GM08714 (cell line): ENCODE measurements around the gene GLTP.
A peak's percentile ranks its signal among the peaks of the same experiment; 100 is the strongest.

Experiments used
- H3K4me3 ChIP-seq: fragments of 200-500 bp; sonication (Bioruptor generic); 2 replicates; pipeline ENCODE4 v1.5.1; 2014; ENCODE audit warnings: mild to moderate bottlenecking, low read length, inconsistent platforms
- ZNF274 ChIP-seq: IDR thresholded peaks from 2 replicates; pipeline ENCODE4 v1.6.1; 2012; ENCODE audit warnings: mild to moderate bottlenecking, low read depth, low read length

The GLTP gene

DNA sequence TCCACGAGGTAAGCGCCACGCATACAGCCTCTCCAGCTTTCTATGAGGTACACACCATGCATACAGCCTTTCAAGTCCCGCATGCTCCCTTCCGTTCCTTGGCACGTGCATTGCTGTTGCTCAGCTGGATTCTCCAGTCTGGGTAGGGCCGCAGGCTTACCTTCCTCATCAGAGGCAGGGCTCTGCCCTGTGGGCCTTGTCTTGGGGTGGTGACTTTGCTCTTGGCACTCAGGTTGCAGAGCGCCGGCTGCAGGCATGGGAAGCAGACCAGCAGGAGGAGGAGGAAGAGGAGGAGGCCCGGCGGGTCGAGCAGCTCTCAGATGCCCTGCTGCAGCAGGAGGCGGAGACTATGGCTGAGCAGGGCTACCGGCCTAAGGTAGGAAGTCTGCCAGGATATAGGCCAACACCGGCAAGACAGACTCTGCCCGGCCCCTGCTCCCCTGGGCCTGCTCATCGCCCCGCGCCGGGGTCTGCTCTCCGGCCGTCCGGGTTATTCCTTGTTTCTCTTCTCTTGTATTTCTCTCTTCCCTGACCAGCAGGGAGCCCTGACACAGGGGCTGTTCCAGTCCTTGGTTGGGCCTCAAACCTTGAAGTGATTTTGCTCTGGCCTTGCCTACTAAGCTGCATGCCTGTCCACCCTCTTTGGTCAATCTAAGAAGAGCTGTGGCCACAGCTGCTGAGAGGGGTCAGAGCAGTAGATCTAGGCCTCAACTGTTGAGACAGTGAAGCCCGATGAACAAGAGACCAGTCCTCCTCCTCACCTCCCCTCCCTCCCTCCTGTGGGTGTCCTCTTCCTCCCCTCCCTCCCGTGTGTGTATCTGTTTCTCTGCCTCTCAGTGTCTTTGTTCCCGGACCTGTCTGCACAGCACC, 35.1 kb upstream of the GLTP start:
- no peak overlapping the region for H3K4me3 ChIP-seq
- no peak for TF ChIP-seq ZNF274

DNA sequence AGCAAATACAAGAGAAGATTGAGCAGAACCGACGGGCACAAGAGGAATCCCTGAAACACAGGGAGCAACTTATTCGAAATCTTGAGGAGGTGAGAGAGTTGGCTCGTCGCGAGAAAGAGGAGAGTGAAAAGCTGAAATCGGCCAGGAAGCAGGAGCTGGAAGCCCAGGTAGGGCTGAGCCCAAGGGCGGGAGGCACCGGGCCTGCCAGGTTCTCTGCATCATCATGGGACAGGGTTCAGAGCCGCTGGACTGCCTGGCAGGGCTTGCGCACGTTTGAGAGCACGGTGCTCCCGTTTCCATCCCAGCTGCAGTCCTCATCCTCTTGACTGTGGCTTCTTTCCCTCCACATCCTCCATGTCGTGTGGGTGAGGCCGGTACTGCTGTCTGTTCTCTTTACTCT, 34.1 kb upstream of the GLTP start:
- TF ChIP-seq ZNF274: no peak
- H3K4me3 ChIP-seq: no peak overlapping the region

DNA sequence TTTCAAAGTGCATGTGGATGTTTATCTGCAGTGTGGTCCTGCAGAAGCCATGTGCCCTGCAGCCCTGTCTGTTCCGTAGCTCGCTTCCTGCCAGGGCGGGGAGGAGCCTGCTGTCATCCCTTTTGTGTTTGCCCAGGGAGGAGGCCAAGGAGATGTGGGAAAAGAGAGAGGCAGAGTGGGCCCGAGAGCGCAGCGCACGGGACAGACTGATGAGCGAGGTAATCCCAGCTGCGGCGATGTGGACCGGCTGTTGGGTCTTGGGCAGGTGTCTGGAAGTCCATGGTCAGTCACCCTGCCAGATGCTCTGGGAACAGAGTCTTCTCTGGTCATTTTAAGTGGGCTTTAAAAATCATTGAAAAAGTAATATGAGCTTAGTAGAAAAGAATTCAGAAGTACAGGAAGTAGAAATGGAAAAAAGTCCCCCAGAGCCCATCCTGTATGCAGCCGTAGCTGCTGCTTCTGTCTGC, 32.5 kb upstream of the GLTP start:
- no peak for TF ChIP-seq ZNF274
- H3K4me3 ChIP-seq: no peak overlapping the region

DNA sequence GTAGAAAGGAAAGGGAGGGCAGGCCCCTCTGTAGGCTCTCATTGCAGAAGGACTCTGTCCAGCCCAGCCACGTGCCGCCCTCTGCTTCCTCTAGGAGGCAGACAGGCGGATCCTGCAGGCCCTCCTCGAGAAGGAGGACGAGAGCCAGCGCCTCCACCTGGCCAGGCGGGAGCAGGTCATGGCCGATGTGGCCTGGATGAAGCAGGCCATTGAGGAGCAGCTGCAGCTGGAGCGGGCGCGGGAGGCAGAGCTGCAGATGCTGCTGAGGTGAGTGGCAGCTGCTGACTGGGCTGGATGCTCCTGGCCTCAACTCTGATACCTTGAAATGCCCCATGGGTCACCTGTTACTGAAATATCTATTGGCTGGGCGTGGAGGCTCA, 30.6 kb upstream of the GLTP start:
- no peak for TF ChIP-seq ZNF274
- H3K4me3 ChIP-seq: no peak overlapping the region

DNA sequence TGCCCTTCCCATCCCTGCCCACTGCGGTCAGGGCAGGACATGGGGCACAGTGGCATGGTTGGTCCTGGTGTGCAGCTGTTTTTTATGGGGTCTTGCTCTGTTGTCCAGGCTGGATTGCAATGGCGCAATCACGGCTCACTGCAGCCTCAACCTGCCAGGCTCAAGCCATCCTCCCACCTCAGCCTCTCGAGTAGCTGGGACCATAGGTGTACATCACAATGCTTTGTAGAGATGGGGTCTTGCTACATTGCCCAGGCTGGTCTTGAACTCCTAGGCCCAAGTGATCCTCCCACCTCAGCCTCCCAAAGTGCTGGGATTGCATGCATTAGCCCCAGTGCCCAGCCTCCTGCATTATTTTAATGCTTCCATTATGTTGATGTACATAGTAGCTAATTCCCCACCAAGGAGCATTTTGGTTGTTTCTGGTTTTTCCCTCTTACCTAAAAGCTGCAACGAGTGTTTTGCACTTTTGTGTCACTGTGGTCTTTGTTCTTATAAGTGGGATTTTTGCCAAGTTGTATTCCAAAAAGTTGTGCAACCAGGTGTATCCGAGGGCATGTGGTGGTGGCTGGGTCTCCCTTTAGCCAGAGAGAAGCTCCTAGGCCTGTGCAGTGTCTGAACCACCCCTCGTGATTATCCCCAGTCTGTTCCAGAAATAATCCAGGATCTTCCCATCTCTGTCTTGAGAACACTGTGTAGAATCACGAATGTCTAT, 30.1 kb upstream of the GLTP start:
- TF ChIP-seq ZNF274: no peak
- H3K4me3 ChIP-seq: no peak overlapping the region

DNA sequence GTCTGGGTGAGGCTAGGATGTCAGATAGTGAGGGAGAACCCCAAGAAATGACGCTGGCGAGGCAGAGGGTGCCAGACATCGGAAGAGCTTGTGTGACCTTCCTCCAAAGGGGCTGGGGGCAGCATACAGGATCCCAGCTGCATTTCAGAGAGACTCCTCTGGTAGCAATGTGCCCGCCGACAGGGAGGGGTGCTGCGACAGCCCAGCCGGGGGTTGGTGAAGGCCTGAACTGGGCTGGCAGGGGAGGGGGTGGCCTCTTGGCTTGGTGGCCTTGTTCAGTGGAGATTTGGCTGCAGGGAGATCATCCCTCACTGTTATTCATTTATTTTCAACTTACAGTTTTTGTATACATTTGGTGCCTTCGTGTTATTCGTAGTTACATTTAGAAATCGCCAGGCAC, 25.0 kb upstream of the GLTP start:
- no peak overlapping the region for H3K4me3 ChIP-seq
- TF ChIP-seq ZNF274: no peak

DNA sequence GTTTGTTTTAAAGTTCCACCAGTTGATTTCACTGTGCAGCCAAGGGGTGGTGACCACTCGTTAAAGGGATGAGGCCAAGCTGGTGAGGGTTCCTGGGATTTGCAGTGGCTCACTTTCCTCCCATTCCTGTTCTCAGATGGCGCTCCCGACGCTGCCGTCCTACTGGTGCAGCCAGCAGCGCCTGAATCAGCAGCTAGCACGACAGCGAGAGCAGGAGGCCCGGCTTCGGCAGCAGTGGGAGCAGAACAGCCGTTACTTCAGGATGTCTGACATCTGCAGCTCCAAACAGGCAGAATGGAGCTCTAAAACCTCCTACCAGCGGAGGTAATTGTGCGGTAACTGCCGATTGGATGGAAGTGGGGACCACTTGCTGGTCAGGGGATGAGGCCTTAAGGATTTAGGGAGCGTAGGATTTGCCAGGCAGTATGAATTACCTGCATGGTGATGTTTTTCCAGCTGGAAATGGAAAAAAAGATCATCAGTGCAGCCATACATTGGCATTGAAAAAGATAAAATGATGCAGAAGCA, 22.6 kb upstream of the GLTP start:
- TF ChIP-seq ZNF274: no peak
- H3K4me3 ChIP-seq: no peak overlapping the region

DNA sequence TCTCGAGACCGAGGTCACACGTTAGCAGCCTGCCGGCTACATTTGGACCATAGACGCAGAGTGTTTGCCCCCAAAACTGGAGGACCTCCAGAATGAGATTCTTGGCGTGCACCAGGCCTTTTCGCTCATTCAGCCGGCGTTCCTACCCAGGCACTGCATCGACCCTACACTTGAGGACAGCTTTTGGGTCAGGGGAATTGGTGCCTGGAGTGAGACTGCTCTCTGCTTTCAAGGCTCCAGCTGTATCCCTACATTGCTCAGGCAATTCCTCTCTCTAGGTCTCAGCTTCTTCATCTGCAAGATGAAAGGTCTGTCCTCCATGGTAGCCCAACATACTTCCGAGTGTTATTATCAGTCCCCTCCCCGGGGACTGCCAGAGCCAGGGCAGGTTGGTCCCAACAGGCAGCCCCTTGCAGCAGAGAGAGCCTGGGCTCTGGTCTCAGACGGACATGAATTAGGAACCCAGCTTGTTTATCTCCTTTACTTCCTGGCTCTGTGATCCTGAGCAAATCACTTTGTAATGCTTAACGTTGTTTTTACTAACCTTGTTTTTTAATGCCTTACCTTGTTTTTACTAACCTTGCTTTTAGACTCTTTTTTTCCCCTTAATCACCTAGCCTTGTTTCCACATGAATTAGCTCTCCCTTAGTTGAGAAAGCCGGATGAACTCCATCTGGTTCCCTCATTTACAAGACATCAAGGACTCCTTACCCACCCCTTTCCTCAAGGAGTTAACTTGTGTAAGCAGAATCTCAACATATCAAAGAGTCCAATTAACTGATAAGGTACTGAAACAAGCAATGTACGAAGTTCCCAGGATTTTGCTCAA, 20.6 kb upstream of the GLTP start:
- no peak for TF ChIP-seq ZNF274
- peak overlapping the region; percentile 80 for H3K4me3 ChIP-seq

DNA sequence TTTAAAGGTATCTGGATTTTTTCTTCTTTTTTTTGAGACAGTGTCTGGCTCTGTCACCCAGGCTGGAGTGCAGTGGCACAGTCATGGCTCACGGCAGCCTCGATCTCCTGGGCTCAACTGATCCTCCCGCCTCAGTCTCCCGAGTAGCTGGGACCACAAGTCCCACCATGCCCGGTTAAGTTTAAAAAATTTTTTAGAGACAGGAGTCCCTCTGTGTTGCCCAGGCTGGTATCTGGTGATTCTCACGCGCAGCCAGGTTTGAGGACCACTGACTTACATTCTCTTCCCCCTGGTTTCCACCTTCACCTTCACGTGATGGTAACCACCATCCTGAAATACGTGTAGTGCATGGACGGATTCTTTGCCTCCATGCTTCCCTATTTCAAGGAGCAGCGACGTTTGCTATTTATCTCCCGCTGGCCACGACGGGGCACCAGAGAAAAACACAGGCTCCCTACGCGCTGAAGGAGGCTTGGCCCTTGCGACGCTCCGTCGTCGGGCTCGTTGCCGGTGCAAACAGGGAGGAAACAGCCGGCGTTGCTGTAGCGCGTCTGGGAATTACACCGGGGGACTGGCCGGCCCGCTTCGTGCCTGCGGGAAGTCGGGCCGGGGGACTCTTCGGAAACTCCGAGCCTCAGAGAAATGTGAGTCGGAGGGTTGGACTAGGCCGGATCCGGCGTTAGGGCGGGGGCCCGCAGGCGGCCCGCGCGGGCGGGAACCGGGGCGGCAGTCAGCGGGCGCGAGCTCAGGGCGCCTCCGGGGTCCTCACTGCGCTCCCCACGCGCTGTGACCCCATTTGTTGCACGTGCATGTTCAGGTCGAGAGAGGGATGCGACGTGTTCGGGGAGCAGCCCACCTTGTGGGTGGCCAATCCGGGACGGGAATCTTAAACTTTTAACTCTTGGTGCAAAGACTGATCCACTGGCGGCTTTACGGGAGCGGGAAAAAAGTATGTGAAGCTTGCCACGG, 19.7 kb upstream of the GLTP start, which contains the start of gene TCHP:
Gene TCHP, plus strand, starts transcription at position 492 of the 969 bp plus-strand sequence. CDS start 2,753 bp downstream, outside the sequence.
- peak within 1 kb of the TSS; percentile 80 for H3K4me3 ChIP-seq
- TF ChIP-seq ZNF274: no peak

DNA sequence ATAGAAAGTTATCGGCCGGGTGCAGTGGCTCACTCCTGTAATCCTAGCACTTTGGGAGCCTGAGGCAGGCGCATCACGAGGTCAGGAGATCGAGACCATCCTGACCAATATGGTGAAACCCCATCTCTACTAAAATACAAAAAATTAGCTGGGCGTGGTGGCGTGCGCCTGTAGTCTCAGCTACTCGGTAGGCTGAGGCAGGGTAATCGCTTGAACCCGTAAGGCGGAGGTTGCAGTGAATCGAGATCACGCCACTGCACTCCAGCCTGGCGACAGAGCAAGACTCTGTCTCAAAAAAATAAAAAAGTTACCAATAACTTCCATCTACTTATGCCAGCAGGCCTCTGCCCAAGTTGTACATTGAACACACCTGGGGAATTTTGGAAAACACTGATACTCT, 19.0 kb upstream of the GLTP start:
- peak overlapping the region; percentile 80; the same call in 1 of the 2 replicates for H3K4me3 ChIP-seq

DNA sequence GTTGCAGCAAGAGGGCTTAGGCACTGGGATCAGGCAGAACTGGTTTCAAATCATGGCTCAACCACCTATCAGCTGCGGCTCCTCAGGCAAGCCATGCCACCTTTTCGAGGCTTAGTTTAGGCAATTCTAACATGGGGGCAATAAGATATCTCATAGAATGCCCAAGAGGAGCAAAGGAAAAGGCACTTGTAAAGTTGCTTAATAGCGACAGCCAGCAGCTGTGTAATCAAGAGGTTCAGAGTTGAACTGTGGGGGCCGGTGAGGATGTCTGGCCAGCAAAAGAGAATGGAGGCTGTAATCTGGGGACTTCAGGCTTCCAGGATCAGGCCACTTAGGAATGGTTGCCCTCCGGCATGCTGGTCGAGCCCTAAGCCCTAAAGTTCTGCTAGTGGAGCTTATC, 16.7 kb upstream of the GLTP start:
- no peak overlapping the region for H3K4me3 ChIP-seq
- TF ChIP-seq ZNF274: no peak

DNA sequence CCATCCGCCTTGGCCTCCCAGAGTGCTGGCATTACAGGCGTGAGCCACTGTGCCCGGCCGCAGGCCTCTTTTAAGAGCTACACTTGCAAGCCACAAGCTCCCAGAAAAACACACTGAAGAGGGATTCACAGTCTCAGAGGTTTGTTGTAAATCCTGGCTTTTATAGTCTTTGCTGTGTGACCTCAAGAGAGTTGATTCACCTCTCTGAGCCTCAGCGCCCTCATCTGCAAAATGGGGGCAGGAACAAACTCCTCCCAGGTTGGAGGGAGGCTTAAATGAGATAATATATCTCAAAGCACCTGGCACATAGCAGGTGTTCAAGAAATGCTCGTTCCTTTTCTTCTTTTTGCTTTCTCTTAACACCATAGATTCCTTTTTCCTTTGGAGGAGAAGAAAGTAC, 15.8 kb upstream of the GLTP start:
- TF ChIP-seq ZNF274: no peak
- H3K4me3 ChIP-seq: no peak overlapping the region

DNA sequence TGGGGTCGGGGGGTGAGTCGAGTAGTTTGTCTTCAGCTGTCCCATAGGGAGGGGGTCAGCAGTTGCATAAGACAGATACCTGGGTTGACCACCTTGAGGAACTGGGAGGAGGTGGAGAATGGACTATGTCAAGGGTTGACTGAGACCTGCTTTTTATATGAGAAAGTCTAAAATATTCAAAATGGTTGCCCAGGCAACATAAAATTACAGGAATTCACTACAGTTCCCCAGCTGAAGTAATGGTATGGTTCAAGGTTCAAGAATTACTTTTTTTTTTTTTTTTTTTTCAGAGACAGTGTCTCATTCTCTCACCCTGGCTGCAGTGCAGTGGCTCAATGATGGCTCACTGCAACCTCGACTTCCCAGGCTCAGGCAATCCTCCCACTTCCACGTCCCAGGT, 14.6 kb upstream of the GLTP start:
- no peak for TF ChIP-seq ZNF274
- H3K4me3 ChIP-seq: no peak overlapping the region
